Fibroblast of the aortic adventitia (primary cell): ENCODE measurements around the gene LYSMD1. TPM values are rescaled to one million over a fixed set of nuclear protein-coding genes. Genes with fewer than 3 reads are reported as not detected.

Experiments
- DNase-seq: peaks from one replicate; pipeline ENCODE4 v3.0.0-alpha.2; 2010; ENCODE audit warnings: low read depth
- H3K4me3 ChIP-seq: 2 replicates; pipeline ENCODE4 v1.5.1; 2011; ENCODE audit warnings: low read depth, mild to moderate bottlenecking, control low read depth, low read length, moderate library complexity
- total RNA-seq: library from RNA; depleted of rRNA; stranded (reverse); fragments of >200 nt; gene quantifications from 2 replicates; pipeline ENCODE4 v1.2.3, GENCODE V29; 2012; ENCODE audit warnings: low replicate concordance
- TF ChIP-seq, protein P1 (sequence below): IDR thresholded peaks from 2 replicates; pipeline ENCODE4 v1.5.1; 2011; ENCODE audit warnings: mild to moderate bottlenecking, low read length, control low read depth, inconsistent platforms; ENCODE audit not compliant: insufficient read depth

LYSMD1 gene
- total RNA-seq, 1 donor = 7.5 TPM

DNA sequence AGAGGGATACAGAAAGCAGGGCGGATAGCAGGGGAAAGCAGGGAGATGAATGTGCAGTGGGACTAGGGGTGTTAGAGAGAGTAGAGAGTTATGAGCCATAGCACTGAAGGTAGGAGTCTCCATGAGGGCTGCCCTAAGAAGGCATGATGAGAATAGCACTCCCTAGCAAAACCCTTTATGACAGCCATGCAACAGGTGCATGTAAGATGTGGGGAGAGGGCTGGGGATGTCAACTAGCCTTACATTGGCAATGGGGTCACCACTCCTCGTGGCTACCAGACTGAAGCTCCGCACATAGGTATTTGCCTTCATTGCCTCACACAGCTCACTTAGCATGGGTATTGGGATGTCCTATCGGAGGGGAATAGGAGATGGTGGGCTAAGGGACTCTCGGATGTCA is 5.5 kb upstream of the LYSMD1 start:
- TF ChIP-seq, protein P1, sequence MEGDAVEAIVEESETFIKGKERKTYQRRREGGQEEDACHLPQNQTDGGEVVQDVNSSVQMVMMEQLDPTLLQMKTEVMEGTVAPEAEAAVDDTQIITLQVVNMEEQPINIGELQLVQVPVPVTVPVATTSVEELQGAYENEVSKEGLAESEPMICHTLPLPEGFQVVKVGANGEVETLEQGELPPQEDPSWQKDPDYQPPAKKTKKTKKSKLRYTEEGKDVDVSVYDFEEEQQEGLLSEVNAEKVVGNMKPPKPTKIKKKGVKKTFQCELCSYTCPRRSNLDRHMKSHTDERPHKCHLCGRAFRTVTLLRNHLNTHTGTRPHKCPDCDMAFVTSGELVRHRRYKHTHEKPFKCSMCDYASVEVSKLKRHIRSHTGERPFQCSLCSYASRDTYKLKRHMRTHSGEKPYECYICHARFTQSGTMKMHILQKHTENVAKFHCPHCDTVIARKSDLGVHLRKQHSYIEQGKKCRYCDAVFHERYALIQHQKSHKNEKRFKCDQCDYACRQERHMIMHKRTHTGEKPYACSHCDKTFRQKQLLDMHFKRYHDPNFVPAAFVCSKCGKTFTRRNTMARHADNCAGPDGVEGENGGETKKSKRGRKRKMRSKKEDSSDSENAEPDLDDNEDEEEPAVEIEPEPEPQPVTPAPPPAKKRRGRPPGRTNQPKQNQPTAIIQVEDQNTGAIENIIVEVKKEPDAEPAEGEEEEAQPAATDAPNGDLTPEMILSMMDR = no peak
- no peak overlapping the region for H3K4me3 ChIP-seq
- no peak for DNase-seq

DNA sequence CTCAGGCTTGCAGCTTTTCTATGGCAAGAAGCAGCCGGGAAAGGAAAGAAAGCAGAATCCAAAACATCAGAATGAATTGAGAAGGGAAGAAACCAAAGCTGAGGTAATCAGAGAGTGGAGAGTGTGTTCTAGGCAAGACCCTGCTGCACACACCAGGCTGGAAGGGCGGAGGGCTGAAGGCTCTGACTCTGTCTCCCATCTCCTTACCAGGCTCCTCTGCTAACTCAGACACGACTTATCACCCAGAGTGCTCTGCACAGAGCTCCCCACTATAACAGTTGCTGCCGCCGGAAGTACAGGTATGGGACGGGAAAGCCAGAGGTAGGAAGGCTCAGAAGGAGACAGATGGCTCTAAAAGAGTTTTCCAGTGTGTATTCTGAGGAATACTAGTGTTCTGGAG is 1.4 kb upstream of the LYSMD1 start:
- TF ChIP-seq, protein P1 = no peak
- H3K4me3 ChIP-seq = peak overlapping the region; percentile 98
- DNase-seq = no peak

DNA sequence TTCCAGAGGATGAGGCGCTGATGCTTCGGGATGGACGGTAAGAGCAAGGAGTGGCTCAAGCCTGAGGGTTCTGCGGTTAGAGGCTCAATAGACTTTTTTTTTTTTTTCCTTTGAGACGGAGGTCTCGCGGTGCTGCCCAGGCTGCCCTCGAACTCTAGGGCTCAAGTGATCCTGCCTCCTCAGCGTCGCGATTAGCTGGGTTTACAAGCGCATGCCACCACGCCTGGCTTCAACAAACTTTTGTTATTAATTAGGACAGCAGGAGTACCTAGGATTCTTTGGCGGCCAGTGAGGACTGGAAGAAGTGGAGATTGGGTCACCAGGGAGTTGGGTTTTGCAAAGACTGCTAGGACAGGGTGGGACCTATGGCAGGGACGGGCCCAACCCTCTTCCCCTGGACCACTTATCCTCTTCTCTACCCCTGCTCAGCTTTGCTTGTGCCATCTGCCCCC is 829 bp upstream of the LYSMD1 start:
- TF ChIP-seq, protein P1 = no peak
- peak; percentile 65 for DNase-seq
- peak overlapping the region; percentile 98 for H3K4me3 ChIP-seq

DNA sequence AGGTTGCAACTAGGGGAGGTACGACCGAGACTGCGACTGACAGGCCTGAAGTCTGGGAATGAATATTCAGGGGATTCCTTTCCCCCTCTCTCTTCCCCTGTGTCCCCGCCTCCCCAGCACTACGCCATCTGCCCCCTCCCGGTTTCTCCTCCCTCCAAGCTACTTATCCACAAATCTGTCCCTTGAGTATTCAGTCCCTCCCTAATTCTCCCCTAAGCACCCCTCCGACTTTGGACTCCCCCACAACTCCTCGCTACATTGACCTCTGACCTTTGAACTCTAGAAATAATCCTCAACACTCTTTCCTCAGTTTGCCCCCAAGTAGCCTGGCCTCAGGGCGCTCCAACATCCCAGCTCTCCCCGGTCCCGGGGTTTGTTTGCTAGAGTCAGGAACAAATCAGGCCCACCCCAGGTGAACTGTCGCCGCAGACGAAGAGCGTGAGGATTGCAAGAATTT is 393 bp downstream of the LYSMD1 start:
- peak; percentile 67 for DNase-seq
- TF ChIP-seq, protein P1 = no peak
- H3K4me3 ChIP-seq = peak overlapping the region; percentile 92

DNA sequence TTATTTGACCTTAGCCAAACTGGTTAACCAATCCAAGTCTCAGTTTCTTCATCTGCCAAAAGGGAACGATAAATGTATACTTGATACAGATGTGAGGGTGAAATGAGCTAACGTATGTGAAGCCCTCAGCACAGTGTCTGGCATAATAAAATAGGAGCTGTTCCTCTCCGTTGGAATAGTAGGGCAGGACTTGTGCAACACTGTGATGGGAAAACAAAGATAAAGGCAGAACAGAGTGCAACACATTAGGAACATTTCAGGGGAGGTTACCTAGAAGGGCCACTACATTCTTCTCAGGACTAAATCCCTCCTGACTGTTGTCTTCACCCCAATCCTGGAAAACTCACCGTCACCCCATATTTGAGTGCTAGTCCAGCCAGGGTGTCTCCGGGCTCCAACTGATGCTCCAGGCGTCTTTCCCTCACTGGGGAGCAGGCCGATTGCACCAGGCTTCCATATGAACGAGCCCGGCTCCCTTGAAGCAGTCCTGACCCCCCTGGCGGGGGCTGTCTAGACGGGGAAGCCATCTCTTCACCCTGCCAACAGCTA is 896 bp downstream of the LYSMD1 start:
- H3K4me3 ChIP-seq = peak overlapping the region; percentile 92
- peak; percentile 49 for DNase-seq
- TF ChIP-seq, protein P1 = no peak

DNA sequence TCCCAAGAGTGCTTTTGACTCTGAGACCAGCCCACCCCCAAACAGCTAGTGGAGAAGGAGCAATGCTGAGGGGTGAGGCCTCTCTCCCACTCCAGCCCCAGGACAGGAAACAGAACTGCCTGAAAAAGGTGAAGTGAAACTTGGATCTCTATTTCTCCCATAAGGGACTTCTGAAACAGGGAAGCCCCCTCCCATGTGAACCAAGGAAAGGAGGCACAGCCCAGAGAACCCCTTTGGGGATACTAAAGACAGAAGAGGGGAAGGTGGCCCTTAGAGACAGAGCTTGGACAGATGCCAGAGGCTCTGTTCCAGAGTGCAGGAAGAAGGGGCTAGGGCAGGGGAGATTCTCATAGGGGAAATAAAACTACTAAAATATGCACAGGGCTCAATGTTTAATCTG is 6.3 kb downstream of the LYSMD1 start:
- DNase-seq = no peak
- TF ChIP-seq, protein P1 = no peak
- no peak overlapping the region for H3K4me3 ChIP-seq

DNA sequence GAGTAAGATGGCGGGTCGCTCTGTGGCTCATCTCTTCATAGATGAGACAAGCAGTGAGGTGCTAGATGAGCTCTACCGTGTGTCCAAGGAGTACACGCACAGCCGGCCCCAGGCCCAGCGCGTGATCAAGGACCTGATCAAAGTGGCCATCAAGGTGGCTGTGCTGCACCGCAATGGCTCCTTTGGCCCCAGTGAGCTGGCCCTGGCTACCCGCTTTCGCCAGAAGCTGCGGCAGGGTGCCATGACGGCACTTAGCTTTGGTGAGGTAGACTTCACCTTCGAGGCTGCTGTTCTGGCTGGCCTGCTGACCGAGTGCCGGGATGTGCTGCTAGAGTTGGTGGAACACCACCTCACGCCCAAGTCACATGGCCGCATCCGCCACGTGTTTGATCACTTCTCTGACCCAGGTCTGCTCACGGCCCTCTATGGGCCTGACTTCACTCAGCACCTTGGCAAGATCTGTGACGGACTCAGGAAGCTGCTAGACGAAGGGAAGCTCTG is 6.9 kb downstream of the LYSMD1 start:
- no peak for DNase-seq
- no peak overlapping the region for H3K4me3 ChIP-seq
- TF ChIP-seq, protein P1 = no peak
